HCT116 (cell line): ENCODE measurements around the gene TMEM44. TPM values are rescaled to one million over a fixed set of nuclear protein-coding genes. Genes with fewer than 3 reads are reported as not detected.

Source experiments
- ATAC-seq: fragments of 200-7000 bp; cut with Tn5 transposase; 2 replicates; pipeline ENCODE4 v1.9.1; 2020; ENCODE audit warnings: mild to moderate bottlenecking, moderate library complexity
- BruUV-seq: library from RNA; stranded (reverse); fragments of 400-500 nt; replicated peaks from 2 replicates; lab custom pipeline; 2021; lab: Mats Ljungman, UMichigan
- CTCF ChIA-PET: fragments of 300-600 bp; sonication (Branson Sonifier 250); formaldehyde crosslinking; loops from one replicate; lab custom pipeline; 2021; ENCODE audit warnings: antibody characterized with exemption; lab: Charles Lee
- POLR2A ChIA-PET: fragments of 300-600, 350-600 bp; sonication (Branson Sonifier 250); formaldehyde crosslinking; loops from one replicate; lab custom pipeline; 2021; ENCODE audit warnings: antibody characterized with exemption; lab: Charles Lee
- RAD21 ChIA-PET, 2 experiments: fragments of 300-600 bp; sonication (Branson Sonifier 250); formaldehyde crosslinking; loops; one replicate each; lab custom pipeline; 2023; ENCODE audit warnings: low total read pairs in 2 of 2; ENCODE audit not compliant: uncharacterized antibody in 2 of 2, unreplicated experiment in 2 of 2, low non-redundant PET in 1 of 2; lab: Charles Lee
- DNase-seq: peaks from one replicate; pipeline ENCODE4 v3.0.0-alpha.2; 2010; ENCODE audit warnings: low read depth, low spot score
- H2AFZ ChIP-seq: fragments of 200-600 bp; shearing (Covaris generic), sonication (generic); 2 replicates; pipeline ENCODE4 v1.6.1; 2017; ENCODE audit warnings: low read depth, mixed run types, mixed read lengths, antibody characterized with exemption, low read length; ENCODE audit not compliant: poor library complexity, severe bottlenecking
- H3K27ac ChIP-seq: 2 replicates; pipeline ENCODE4 v1.5.1; 2012; ENCODE audit warnings: low read depth, low read length
- H3K27me3 ChIP-seq: fragments of 200-600 bp; sonication (generic); 2 replicates; pipeline ENCODE4 v1.6.1; 2016; ENCODE audit warnings: mixed run types, low read length, mixed read lengths; ENCODE audit not compliant: insufficient read depth
- H3K36me3 ChIP-seq, 2 experiments: fragments of 200-500 bp in 1 of 2; fragments of 200-600 bp in 1 of 2; sonication (Bioruptor generic) in 1 of 2; sonication (generic) in 1 of 2; 2 replicates each; pipeline versions ENCODE4 v1.5.1 to v1.6.1; 2014 to 2016; ENCODE audit warnings: low read length in 2 of 2, inconsistent platforms in 1 of 2, mixed read lengths in 1 of 2, mixed run types in 1 of 2; ENCODE audit not compliant: insufficient read depth in 2 of 2, control insufficient read depth in 1 of 2
- H3K4me1 ChIP-seq, 2 experiments: fragments of 200-600 bp in 1 of 2; sonication (generic) in 1 of 2; 2 replicates each; pipeline versions ENCODE4 v1.5.1 to v1.6.1; 2012 to 2017; ENCODE audit warnings: low read length in 2 of 2, inconsistent platforms in 1 of 2, mild to moderate bottlenecking in 1 of 2, mixed read lengths in 1 of 2, mixed run types in 1 of 2, moderate library complexity in 1 of 2; ENCODE audit not compliant: insufficient read depth in 2 of 2, control insufficient read depth in 1 of 2
- H3K4me2 ChIP-seq: fragments of 200-600 bp; sonication (generic); 2 replicates; pipeline ENCODE4 v1.6.1; 2017; ENCODE audit warnings: mixed run types, low read length, mixed read lengths
- H3K4me3 ChIP-seq, 2 experiments: fragments of 200-600 bp in 1 of 2; sonication (generic) in 1 of 2; replicated peaks in 1 of 2; 2 replicates each; pipeline ENCODE4 v1.5.1; 2011 to 2016; ENCODE audit warnings: low read length in 2 of 2, control low read depth in 1 of 2, low read depth in 1 of 2, mild to moderate bottlenecking in 1 of 2, mixed read lengths in 1 of 2, mixed run types in 1 of 2
- H3K79me2 ChIP-seq: fragments of 200-600 bp; sonication (generic); 2 replicates; pipeline ENCODE4 v1.6.1; 2017; ENCODE audit warnings: mild to moderate bottlenecking, mixed run types, low read length, moderate library complexity, mixed read lengths; ENCODE audit not compliant: insufficient read depth
- H3K9ac ChIP-seq: fragments of 200-600 bp; sonication (generic); 2 replicates; pipeline ENCODE4 v1.6.1; 2016; ENCODE audit warnings: low read length, mixed read lengths
- H3K9me2 ChIP-seq: fragments of 200-600 bp; sonication (generic), shearing (Covaris generic); 2 replicates; pipeline ENCODE4 v1.6.1; 2017; ENCODE audit warnings: mixed run types, mild to moderate bottlenecking, moderate library complexity; ENCODE audit not compliant: insufficient read depth
- H3K9me3 ChIP-seq, 2 experiments: fragments of 200-500 bp in 1 of 2; fragments of 200-600 bp in 1 of 2; sonication (Bioruptor generic) in 1 of 2; sonication (generic) in 1 of 2; 2 replicates each; pipeline ENCODE4 v1.6.1; 2014 to 2017; ENCODE audit warnings: low read length in 2 of 2, mixed read lengths in 2 of 2, inconsistent platforms in 1 of 2, low read depth in 1 of 2, mild to moderate bottlenecking in 1 of 2, mixed run types in 1 of 2, moderate library complexity in 1 of 2; ENCODE audit not compliant: control insufficient read depth in 1 of 2, insufficient read depth in 1 of 2
- H4K20me1 ChIP-seq: fragments of 200-600 bp; sonication (generic), shearing (Covaris generic); 2 replicates; pipeline ENCODE4 v1.6.1; 2017; ENCODE audit warnings: mixed run types, mild to moderate bottlenecking, moderate library complexity; ENCODE audit not compliant: insufficient read depth
- CBX3 ChIP-seq: IDR thresholded peaks from 2 replicates; pipeline ENCODE4 v1.6.1; 2012; ENCODE audit warnings: low read depth
- CEBPB ChIP-seq: IDR thresholded peaks from 2 replicates; pipeline ENCODE4 v1.6.1; 2012; ENCODE audit warnings: low read depth
- EGR1 ChIP-seq: IDR thresholded peaks from 2 replicates; pipeline ENCODE4 v1.6.1; 2012; ENCODE audit warnings: low read depth
- FOSL1 ChIP-seq: IDR thresholded peaks from 2 replicates; pipeline ENCODE4 v1.6.1; 2012; ENCODE audit warnings: low read depth
- JUND ChIP-seq: IDR thresholded peaks from 2 replicates; pipeline ENCODE4 v1.6.1; 2012
- RAD21 ChIP-seq: IDR thresholded peaks from 2 replicates; pipeline ENCODE4 v1.6.1; 2012; ENCODE audit warnings: low read depth, mild to moderate bottlenecking
- SRF ChIP-seq: IDR thresholded peaks from 2 replicates; pipeline ENCODE4 v1.6.1; 2012; ENCODE audit warnings: low read depth
- YY1 ChIP-seq: IDR thresholded peaks from 2 replicates; pipeline ENCODE4 v1.6.1; 2011; ENCODE audit warnings: low read length, low read depth, moderate library complexity, mild to moderate bottlenecking; ENCODE audit not compliant: insufficient replicate concordance; ENCODE audit errors: extremely low read depth
- ZFX ChIP-seq: fragments of 450-650 bp; IDR thresholded peaks from 2 replicates; pipeline ENCODE4 v1.6.1; 2017
- intact Hi-C: fragments of 100-400 bp; cut with micrococcal nuclease; formaldehyde crosslinking; loops from 2 replicates; pipeline ENCODE4 v1.10.0; 2022
- total RNA-seq: library from RNA; stranded (reverse); gene quantifications from one replicate; pipeline ENCODE4 v1.2.1, GENCODE V29; 2021; ENCODE audit not compliant: unreplicated experiment
- TF ChIP-seq, protein P1 (sequence below), 3 experiments: fragments of 200-600 bp in 1 of 3; sonication (generic) in 1 of 3; IDR thresholded peaks in 2 of 3; conservative IDR thresholded peaks in 1 of 3; 2 replicates each; pipeline ENCODE4 v1.5.1; 2012 to 2017; ENCODE audit warnings: low read depth in 2 of 3, low read length in 2 of 3, antibody characterized with exemption in 1 of 3, borderline replicate concordance in 1 of 3, control low read depth in 1 of 3, mild to moderate bottlenecking in 1 of 3, mixed read lengths in 1 of 3, mixed run types in 1 of 3, moderate library complexity in 1 of 3; ENCODE audit not compliant: insufficient read depth in 1 of 3

Gene TMEM44
- total RNA-seq, 1 experiment from 2014 or later = 30.3 TPM

DNA sequence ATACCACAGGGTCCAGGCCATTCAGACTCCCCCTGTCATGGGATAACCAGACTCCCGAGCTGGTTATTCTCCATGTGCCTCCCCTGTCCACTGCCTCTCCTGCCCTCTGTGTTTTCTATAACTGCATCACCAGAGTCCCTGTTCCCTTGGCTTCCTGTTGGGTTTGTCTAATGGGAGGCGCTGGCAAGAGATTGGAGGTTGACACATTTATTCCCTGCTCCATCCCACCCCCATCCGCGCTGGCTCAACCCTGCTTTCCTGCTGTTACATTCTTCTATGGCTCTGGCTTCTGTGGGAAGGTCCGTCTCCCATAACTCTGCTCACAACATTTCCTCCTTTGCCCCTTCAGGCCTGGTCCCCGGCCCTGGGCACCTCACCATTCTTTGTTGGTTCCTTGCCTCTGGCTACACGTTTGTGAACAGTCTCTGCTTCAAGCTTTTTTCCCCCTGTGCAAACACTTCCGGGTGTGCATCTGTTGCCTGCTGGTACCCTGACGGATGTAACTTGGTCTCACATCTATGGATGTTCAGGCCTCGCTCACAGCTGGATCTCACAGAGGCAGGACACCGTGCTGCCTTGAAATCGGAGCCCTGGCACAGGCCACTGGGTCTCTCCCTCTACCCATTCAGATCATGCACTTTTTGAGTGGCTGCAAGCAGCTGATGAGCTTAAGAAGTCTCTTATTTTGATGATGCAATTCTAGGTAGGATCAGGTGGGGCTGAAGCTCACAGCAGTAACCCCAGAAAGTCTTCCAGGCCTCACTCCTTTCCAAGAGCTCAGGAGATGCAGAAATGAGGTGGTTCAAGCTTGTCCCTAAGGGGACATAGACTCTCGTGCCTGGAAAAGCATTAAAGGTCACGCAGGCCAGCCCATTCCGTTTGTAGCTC is 77.8 kb downstream of the TMEM44 start:
- Histone ChIP-seq H3K4me3 (no peak overlapping the region), H3K27ac (no peak overlapping the region), H3K4me1 (peaks cover 0 to 7% of the 10 kb centered on the region in 2 experiments; a peak in 2 of 4 replicates), H4K20me1 (no peaks in the 10 kb centered on the region), H3K9ac (no peak overlapping the region), H3K4me2 (no peak overlapping the region), H3K9me2 (no peaks in the 10 kb centered on the region), H2AFZ (no peak overlapping the region), H3K9me3 (no peaks in the 10 kb centered on the region), H3K79me2 (no peaks in the 10 kb centered on the region), H3K36me3 (no peaks in the 10 kb centered on the region), H3K27me3 (no peaks in the 10 kb centered on the region)
- intact Hi-C loops = no loop called here
- DNase-seq (no peak), ATAC-seq (no peak)
- RAD21 ChIA-PET = no interaction called here
- no TSS peak for BruUV-seq
- POLR2A ChIA-PET = interaction anchor here (1.4 kb wide), 1 partner anchor 27 kb away, joined by 3 read pairs; no protein-coding TSS in a partner anchor
- CTCF ChIA-PET = no interaction called here
- TF ChIP-seq CEBPB = no peak
- no peak for TF ChIP-seq SRF
- TF ChIP-seq CBX3 = no peak
- no peak for TF ChIP-seq EGR1
- no peak for TF ChIP-seq JUND
- no peak for TF ChIP-seq RAD21
- TF ChIP-seq, protein P1, sequence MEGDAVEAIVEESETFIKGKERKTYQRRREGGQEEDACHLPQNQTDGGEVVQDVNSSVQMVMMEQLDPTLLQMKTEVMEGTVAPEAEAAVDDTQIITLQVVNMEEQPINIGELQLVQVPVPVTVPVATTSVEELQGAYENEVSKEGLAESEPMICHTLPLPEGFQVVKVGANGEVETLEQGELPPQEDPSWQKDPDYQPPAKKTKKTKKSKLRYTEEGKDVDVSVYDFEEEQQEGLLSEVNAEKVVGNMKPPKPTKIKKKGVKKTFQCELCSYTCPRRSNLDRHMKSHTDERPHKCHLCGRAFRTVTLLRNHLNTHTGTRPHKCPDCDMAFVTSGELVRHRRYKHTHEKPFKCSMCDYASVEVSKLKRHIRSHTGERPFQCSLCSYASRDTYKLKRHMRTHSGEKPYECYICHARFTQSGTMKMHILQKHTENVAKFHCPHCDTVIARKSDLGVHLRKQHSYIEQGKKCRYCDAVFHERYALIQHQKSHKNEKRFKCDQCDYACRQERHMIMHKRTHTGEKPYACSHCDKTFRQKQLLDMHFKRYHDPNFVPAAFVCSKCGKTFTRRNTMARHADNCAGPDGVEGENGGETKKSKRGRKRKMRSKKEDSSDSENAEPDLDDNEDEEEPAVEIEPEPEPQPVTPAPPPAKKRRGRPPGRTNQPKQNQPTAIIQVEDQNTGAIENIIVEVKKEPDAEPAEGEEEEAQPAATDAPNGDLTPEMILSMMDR (IDR thresholded peaks at IDR 0.05 in 2 of 3, conservative IDR thresholded peaks at IDR 0.05 in 1 of 3; ENCODE audit: borderline replicate concordance in 1 of 3, insufficient read depth in 1 of 3, low read depth in 2 of 3, low read length in 2 of 3) = no peak
- no peak for TF ChIP-seq FOSL1
- no peak for TF ChIP-seq YY1
- no peak for TF ChIP-seq ZFX
